Measurements from ENCODE around the gene SMOC2. TPM values are rescaled to one million over a fixed set of nuclear protein-coding genes. Genes with fewer than 3 reads are reported as not detected.

Gene SMOC2
- total RNA-seq, 2 donors from 2014 or later = 25.6 to 29.6 TPM

DNA sequence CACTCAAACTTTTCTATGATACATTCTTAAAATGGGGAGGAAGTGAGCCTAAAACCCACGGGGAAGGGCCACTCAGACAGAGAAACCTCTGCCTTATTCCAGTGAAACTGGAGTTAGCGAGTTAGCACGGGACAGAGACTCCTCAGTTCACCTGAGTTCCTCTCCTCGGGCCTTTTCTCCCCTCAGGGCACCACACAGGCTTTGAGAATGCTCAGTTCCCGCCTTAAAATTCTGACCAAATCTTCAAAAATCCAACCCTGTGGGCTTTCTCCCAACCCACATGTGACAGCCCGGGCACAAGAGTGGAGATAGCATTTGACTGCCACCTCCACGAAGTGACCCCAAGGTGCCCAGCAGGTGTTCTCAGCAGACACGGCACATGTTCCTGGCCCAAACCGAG, 204.3 kb downstream of the SMOC2 start:
- Histone ChIP-seq H3K4me3 (no peak overlapping the region), H3K27ac (no peak overlapping the region), H3K27me3 (no peaks in the 10 kb centered on the region), H3K4me1 (no peaks in the 10 kb centered on the region), H3K36me3 (no peaks in the 10 kb centered on the region), H3K9me3 (no peaks in the 10 kb centered on the region), H3K9ac (ENCODE audit: low read depth in 2 of 2, low read length in 2 of 2) (no peak overlapping the region)
- TF ChIP-seq, protein P1, sequence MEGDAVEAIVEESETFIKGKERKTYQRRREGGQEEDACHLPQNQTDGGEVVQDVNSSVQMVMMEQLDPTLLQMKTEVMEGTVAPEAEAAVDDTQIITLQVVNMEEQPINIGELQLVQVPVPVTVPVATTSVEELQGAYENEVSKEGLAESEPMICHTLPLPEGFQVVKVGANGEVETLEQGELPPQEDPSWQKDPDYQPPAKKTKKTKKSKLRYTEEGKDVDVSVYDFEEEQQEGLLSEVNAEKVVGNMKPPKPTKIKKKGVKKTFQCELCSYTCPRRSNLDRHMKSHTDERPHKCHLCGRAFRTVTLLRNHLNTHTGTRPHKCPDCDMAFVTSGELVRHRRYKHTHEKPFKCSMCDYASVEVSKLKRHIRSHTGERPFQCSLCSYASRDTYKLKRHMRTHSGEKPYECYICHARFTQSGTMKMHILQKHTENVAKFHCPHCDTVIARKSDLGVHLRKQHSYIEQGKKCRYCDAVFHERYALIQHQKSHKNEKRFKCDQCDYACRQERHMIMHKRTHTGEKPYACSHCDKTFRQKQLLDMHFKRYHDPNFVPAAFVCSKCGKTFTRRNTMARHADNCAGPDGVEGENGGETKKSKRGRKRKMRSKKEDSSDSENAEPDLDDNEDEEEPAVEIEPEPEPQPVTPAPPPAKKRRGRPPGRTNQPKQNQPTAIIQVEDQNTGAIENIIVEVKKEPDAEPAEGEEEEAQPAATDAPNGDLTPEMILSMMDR (IDR thresholded peaks at IDR 0.05) = no peak
- intact Hi-C loops (cut with DNase I) = no loop called here
- no peak for DNase-seq

DNA sequence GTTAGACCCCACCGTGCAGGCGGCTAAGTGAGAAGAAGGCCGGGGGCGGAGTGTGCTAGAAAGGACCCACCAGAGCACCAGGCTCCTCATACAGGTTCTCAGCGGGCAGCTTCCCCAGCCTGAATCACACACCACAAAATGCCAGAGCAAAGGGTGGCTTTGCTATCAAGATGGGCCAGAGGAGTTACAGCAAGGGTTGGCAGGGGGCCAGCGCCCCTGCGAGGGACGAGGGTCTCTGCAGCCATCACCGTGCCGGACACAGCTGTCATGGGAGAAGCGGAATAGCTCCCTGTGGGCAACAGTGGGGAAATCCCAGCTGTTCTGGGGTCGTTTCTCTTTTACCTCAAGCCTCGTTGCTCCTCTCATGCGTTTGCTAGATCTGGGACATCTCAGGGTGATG, 206.3 kb downstream of the SMOC2 start:
- Histone ChIP-seq H3K36me3 (no peaks in the 10 kb centered on the region), H3K4me3 (no peak overlapping the region), H3K4me1 (no peaks in the 10 kb centered on the region), H3K9ac (ENCODE audit: low read depth in 2 of 2, low read length in 2 of 2) (no peak overlapping the region), H3K27me3 (no peaks in the 10 kb centered on the region), H3K9me3 (no peaks in the 10 kb centered on the region), H3K27ac (no peak overlapping the region)
- DNase-seq = no peak
- TF ChIP-seq, protein P1 (IDR thresholded peaks at IDR 0.05) = no peak
- intact Hi-C loops (cut with DNase I) = no loop called here

DNA sequence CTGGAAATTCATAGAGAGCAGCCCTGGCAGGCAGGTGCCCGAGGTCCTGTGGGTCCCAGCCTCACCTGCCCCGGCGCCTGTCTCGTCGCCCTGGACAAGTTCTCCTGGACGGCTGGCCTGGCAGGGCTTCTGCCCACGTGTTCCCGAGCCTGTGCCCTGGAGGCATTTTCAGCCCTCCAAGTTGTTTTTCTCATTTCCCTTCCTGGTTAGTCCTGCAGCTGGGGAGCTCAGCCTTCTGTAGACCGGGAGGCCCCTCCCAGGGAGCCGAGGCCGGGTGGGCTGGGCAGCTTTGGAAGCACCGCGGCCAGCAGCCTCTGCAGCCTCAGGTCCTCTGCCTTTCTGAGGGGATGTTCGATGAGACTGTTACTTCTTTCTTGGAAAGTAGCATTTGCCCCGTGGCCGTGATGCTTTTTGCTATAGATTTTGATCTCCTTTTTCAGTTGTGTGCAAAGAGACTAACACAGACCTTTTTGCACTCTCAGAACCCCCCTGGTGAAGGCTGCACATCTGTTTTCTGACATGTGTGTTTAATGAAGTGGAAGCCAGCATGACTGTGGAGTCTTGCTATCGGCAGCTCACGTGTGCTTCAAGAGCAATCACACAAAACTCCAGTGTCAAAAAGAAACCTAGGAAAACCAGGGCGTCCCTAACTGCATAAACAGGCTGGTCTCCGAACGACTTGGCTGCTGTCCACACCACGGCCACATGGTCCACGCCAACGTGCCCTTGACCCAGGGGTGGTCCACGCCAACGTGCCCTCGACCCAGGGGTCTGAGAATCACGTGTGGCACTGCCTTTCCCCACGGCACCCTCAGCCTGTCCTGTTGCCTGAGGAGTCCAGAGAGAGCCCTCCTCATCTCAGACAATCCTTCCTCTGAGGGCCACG, 207.5 kb downstream of the SMOC2 start:
- H3K9ac ChIP-seq (ENCODE audit: low read depth in 2 of 2, low read length in 2 of 2) = no peak overlapping the region
- TF ChIP-seq, protein P1 (IDR thresholded peaks at IDR 0.05) = no peak
- H3K27ac ChIP-seq = no peak overlapping the region
- intact Hi-C loops (cut with DNase I) = no loop called here
- no peaks in the 10 kb centered on the region for H3K27me3 ChIP-seq
- H3K4me1 ChIP-seq = no peaks in the 10 kb centered on the region
- no peaks in the 10 kb centered on the region for H3K9me3 ChIP-seq
- DNase-seq = no peak
- no peak overlapping the region for H3K4me3 ChIP-seq
- no peaks in the 10 kb centered on the region for H3K36me3 ChIP-seq

DNA sequence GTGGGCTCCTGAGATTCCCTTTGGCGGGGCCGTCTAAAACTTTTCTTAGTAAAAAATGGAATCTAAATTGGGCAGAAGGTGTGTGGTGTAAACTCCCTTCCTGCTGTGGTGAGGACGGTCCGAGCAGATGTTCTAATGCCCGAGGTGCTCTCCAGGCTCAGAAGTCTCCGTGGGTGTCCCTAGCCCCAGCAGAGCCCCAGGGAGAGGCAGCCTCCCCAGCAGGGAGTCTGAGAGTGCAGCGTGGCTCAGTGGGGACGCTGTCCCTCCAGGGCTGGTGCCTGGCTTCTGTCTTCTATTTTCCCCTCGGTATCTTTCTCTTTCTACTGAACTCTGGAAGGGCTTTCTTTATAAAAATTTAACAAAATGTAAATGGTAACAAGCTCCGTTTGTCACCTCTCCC, 208.2 kb downstream of the SMOC2 start:
- TF ChIP-seq, protein P1 (IDR thresholded peaks at IDR 0.05) = no peak
- Histone ChIP-seq H3K9me3 (no peaks in the 10 kb centered on the region), H3K4me1 (no peaks in the 10 kb centered on the region), H3K27me3 (no peaks in the 10 kb centered on the region), H3K27ac (no peak overlapping the region), H3K4me3 (no peak overlapping the region), H3K36me3 (no peaks in the 10 kb centered on the region), H3K9ac (ENCODE audit: low read depth in 2 of 2, low read length in 2 of 2) (no peak overlapping the region)
- DNase-seq = no peak
- intact Hi-C loops (cut with DNase I) = no loop called here

DNA sequence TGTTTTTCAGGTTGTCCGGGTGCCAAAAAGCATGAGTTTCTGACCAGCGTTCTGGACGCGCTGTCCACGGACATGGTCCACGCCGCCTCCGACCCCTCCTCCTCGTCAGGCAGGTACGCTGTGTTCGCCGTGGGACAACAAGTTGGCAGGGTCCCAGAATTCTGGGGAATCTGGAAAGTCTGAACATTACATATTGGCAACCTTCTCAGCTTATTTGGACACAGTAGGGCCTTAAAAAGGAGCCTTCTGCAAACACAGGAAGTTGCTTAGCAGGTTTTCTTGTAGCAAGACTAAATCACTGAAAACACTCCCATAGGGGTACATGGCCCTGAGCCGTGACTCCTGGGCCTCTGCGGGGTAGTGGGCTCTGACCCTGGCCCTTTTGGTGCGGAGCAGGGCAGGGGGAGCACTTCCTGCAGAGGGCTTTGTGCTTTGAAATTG, 209.7 kb downstream of the SMOC2 start:
- no peak for DNase-seq
- Histone ChIP-seq H3K9ac (ENCODE audit: low read depth in 2 of 2, low read length in 2 of 2) (no peak overlapping the region), H3K9me3 (no peaks in the 10 kb centered on the region), H3K27ac (no peak overlapping the region), H3K36me3 (no peaks in the 10 kb centered on the region), H3K4me1 (no peaks in the 10 kb centered on the region), H3K27me3 (no peaks in the 10 kb centered on the region), H3K4me3 (no peak overlapping the region)
- intact Hi-C loops (cut with DNase I) = no loop called here
- TF ChIP-seq, protein P1 (IDR thresholded peaks at IDR 0.05) = no peak
